ENCODE results near the gene COL24A1.
"Not testable (repeated sequence)": the region's sequence is repeated elsewhere in the genome, so short reads cannot be mapped to it uniquely, and the experiment has no call there.

The COL24A1 gene

DNA sequence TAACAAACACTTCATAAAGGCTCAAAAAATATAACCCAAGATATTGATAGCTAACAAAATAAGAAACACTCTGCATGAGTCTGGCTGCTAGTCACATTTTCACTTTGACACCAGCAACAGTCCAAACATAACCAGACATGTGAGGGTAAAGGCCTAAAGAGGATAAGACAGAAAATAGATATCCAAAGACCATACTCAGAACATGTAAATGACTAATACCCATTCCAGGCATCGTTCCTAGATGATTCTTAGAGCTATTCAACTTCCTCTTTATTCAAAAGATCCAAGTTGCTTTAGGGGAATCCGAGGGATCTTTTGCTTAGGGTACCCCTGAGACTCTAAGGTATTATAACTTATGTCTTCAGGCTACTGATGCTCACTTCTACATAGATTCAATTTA, 5.1 kb downstream of the COL24A1 start:
- DNase-seq = no peak

DNA sequence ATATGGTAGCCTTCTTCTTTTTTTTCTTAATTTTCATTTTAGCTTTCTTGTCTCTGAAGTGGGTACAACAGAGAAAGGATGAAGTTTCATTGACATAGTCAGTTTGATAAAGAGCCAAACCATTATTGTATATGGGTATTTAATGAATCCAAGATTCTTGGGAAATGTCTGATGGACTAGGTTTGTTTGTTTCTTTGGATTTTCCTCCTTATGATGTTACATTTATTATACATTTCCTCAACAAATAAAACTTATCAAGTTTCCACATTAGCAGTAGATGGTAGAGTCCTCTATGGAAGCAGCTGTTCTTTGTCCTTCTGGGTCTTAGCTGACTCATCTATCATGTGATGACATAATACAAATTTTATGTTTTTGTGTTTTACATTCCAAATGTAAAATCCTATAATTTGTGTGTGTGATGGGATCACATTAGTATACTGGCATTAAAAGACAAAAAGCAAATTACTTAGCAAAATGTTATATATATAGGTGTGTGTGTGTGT, 6.0 kb downstream of the COL24A1 start:
- no peak for DNase-seq

DNA sequence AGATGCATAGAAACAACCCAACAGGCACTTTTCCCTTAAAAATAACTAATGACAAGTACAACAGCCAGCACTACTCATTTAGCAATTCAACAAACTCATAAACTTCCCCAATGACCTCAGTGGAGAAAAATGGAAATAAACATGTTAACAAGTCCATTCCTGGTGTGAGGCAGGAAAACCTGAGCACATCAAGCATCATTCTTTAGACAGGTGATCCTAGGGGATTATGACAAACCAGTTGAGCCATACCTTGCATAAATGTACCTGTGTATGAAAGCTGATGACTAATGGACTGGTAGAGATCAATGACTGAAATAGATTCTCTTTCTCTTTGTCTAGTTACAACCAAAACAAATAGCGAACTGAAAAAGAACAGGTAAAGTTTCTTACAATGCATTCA, 7.0 kb downstream of the COL24A1 start:
- DNase-seq = no peak

DNA sequence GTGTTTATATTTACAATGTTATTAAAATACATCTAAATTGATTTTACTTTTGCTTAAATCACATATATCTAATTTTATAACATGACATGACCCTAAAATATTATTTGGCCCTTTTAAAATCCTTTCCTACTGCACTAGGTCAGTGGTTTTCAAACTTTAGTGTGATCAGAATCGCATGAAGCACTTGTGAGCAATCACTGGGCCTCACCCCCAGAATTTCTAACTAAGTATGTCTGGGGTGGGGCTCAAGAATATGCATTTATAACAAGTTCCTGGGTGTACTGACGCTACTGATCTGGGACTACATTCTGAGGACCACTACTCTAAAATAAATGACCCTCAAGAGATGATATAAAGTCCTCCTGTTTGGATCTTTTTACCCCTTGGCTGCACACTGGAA, 8.8 kb downstream of the COL24A1 start:
- DNase-seq = no peak

DNA sequence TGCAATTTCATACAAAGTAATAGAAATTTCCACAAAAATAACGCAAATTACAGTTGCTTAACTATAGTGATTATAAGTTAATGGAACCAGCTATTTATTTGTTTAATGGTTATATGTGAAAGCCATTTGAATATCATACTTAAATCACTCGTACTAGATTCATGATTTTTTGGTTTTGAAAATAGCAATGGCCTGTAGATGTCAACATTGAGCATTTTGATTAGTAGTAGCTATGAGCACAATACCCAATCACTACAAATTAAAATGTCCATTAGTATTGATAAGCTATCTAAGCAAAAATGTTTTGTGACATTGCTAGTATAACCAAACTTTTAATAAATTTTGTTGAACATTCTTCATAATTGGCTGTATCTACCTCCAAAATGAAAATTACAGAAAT, 10.0 kb downstream of the COL24A1 start:
- DNase-seq = no peak

DNA sequence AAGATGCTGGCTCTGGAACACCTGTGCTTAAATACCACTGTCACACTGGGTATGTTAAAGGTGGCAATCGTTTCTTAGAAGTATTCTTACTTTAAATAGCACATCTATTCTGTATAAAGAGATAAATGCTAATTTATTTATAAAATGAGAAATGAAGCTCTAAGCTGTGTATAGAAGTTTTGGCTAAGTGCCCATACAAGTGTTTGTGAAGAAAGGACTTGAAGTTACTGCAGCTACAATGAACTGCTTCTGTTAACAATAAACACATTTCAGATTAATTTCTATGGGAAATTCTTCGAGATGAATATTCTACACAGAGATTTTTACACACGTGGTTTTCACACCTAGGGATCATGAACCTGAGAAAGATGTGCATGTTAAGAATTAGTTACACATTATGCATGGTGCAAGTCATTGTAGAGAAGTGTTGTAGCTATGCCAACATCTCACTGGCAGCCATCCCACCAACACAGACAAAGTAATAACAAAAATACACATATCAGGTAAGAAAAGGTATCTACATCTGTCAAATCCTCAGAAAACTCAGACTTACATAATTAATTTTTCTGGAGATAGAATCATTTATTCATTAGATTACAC, 16.2 kb downstream of the COL24A1 start:
- no peak for DNase-seq

DNA sequence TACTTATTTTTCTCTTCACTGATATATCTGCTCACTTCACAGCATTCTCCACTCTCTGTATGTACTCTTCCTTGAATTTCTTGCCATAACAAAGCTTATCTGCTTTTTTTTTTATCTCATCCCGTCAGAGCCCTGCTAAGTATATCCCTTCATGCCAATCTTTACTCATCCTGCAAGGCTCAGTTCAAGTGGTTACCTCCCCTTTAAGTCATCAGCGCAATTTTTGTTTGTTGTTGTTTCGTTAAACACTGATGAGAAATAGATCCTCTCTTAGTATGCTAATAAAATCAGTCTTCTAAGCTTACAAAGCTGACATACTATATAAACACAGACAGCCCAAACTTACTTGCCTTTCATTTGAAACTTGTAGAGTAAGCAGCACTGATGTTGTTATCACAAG, 17.8 kb downstream of the COL24A1 start:
- DNase-seq = no peak

DNA sequence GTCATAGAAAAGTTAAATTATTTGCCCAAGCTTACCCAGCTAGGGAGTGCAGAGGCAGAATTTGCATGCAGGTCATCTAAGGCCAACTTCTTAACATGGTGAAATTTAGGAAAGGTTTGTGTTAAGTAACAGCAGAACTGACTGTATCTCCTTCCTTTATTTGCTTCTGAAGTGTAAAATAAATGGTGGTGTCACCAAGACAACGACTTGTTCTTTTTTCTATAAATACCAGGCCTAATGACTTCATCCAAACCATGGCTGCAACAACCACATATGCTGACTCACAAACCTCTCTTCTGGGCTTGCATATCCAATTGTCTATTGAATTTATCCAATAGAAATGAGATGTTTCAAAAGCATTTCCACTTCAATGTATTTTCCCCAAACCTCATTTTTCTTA, 19.1 kb downstream of the COL24A1 start:
- peak; percentile 65 for DNase-seq

DNA sequence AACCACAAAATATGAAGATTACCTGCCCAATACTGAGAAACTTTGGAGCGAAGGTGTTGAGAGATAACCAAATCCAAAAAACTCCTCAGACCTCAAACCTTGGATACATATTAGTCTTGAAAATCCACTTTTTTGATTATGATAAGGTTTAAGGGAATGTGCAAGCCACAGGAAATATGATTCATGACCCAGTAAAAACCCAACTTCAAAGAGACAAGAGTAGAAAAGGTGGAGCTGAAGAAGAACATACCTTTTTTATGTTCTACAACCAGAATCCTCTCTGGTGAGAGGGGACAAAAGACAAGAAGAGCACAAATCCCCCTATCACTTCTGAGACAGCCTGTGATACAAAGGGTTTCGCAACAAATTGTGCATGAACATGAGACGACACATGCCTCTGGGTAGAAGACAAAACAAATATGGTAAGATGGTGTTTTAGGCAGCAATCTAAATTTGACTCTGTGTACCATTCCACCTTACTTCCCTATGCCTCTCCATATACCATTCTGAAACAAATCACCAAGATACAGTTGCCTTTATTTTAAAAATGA, 37.3 kb downstream of the COL24A1 start:
- no peak for DNase-seq

DNA sequence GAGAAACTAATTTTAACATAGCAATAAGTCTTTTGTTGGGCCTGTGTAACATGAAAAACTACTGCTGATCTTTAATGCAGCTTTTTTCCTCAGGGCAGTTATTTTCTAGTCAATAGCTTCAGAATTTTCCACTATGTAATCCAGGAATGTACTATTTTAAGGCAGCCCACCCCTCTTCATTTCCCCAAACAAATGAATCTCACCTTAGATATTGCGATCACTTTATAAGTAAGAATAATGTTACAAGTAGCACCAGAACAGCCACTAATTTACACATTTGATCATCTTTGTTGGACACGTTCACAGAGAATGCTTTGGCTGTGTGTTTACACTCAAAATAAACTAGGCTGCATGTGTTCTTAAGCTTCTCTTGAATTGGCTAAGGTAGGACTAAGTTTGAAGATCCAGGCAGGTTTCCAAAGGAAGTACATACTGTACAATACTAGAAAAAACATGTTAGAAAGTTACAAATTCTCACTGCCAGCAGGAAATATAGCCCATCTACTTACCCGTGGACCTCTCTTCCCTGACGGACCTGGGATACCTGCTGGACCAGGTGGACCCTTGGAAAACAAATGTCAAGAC, 41.7 kb downstream of the COL24A1 start:
- no peak for DNase-seq

DNA sequence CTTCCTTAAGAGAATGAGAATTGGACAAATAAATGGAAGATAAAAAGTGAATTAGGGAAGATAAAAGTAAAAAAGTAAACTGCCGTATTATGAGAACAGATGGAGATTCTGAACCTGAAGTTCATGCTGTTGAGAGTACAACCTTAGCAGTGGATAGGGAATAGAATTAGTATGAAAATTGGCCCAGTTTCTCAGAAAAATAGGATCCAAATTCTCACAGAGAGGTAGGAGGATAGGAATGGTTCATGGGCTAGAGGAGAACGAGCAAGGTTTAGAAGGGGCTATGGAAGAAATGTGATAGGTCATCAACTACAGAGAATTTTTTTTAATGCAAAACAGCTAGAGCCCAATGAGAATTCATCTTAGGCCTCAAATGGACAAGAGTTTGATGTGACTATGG, 42.3 kb downstream of the COL24A1 start:
- DNase-seq = no peak

DNA sequence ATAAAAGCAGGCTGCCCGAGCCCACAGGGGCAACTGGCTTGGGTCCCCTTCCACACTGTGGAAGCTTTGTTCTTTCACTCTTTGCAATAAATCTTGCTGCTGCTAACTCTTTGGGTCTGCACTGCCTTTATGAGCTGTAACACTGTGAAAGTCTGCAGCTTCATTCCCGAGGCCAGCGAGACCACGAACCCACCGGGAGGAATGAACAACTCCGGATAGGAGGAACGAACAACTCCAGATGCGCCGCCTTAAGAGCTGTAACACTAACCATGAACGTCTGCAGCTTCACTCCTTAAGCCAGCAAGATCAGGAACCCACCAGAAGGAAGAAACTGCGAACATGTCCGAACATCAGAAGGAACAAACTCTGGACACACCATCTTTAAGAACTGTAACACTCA, 45.0 kb downstream of the COL24A1 start:
- not testable (repeated sequence) for DNase-seq

DNA sequence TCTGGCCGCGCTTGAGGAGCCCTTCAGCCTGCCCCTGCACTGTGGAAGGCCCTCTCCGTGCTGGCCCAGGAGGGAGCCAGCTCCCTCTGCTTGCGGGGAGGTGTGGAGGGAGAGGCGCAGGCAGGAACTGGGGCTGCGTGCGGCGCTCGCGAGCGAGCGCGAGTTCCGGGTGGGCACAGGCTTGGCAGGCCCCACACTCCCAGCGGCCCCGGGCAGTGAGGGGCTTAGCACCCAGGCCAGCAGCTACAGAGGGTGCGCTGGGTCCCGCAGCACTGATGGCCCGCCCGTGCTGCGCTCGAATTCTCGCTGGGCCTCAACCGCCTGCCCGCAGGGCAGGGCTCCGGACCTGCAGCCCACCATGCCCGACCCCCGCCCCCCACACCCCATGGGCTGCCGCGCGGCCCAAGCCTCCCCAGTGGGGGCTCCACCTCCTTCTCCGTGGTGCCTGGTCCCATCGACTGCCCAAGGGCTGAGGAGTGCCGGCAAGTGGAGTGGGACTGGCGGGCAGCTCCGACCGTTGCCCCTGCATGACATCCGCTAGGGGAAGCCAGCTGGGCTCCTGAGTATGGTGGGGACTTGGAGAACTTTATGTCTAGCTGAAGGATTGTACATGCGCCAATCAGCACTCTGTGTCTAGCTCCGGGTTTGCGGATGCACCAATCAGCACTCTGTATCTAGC, 46.0 kb downstream of the COL24A1 start:
- no peak for DNase-seq

DNA sequence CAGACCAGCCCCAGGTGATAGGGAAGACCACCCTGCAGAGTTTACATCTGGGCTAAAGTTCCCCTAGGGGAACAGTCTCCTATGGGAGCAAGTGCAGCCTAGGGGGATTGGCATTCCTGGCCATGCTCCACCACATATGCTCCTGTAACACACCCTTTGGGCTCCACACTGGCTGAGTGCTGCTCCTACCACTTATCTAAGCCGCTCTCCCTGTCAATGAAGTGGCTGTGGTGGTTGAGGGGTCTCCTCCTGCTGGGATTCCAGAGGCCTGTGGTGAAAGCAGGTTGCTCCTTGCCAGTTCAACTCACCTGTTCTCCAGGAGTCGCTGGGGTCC, 51.1 kb downstream of the COL24A1 start:
- no peak for DNase-seq

DNA sequence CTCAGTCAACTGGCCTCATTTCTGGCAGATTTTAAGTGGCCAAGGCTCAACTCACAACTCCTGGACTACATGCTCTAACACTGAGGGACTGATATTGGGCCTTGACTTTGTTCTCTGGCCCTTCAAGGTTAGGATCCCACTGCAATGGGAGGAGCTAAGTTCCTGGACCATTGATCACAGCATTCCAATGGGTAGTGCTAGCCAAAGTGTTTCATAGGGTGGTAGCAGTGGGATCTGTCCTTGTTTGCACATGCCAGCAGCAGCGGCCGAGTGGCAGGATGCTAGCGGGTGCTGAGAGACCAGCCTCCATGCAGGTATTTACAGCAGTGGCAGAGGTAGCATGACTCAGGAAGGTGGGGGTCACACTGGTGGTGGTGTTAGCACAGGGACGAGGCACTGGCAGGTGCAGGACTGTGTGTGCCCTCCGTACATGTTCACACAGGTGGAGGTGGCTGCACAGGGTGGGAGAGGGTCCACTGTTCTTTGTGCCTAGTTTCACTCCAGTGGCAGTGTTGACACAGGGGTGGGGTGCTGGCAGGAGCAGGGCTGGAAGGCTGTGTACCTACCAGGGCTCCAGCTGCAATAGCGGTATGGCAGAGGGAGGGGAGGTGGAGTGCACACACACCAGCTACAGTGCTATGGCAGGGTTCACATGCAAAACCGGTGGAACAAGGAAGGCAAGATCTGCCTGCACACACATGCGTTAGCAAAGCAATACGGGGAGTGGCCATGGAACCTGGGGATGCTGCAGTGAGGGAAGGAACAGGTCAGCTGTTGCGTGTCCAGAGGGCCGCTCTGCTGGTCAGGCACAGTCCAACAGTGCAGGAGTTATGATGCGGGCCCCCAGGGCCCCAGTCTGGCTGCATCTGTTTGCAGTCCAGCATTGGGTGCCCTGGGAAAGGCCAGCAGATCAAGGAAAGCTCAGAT, 51.7 kb downstream of the COL24A1 start:
- no peak for DNase-seq

DNA sequence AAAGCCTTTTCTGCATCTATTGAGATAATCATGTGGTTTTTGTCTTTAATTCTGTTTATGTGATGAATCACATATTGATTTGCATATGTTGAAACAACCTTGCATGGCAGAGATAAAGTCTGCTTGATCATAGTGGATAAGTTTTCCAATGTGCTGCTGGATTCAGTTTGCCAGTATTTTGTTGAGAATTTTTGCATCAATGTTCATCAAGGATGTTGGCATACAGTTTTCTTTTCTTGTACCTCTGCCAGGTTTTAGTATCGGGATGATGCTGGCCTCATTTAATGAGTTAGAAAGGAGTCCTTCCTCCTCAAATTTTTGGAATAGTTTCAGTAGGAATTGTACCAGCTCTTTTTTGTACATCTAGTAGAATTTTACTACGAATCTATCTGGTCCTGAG, 55.0 kb downstream of the COL24A1 start:
- DNase-seq = no peak

DNA sequence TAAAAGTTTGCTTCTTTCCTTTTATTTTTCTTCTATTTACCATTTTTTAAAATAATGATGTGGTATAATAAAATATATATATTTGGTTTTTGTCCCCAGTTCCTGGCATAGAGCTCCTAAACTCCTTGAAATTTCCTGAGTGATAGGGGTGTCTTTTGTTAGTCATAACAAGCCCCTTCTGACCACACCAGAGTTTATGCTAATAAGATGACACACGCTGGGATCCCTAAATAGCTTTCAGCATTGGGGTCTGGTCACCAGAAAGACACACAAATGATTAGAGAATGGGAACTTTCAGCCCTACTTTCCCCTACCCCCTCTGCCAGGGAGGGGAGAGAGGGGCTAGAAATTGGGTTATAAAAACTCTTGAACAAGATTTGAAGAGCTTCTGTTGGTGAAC, 56.2 kb downstream of the COL24A1 start:
- no peak for DNase-seq

DNA sequence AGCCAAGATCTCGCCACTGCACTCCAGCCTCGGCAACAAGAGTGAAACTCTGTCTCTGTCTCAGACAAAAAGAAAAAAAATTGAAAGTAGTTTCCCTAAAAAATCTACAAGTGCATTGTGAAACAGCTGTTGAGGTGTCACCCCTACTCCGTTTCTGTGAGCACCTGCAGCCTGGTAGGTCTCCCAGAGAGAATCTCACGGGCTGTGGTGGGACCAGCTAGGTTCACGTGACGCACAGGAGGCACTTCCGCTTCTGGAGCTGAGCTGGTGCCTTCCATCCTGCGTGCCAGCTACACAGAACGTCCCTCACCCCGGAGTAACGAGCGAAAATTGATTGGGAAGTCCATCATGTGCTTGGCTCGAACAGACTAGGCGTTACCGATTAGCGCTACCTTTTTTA, 66.8 kb downstream of the COL24A1 start:
- DNase-seq = no peak

DNA sequence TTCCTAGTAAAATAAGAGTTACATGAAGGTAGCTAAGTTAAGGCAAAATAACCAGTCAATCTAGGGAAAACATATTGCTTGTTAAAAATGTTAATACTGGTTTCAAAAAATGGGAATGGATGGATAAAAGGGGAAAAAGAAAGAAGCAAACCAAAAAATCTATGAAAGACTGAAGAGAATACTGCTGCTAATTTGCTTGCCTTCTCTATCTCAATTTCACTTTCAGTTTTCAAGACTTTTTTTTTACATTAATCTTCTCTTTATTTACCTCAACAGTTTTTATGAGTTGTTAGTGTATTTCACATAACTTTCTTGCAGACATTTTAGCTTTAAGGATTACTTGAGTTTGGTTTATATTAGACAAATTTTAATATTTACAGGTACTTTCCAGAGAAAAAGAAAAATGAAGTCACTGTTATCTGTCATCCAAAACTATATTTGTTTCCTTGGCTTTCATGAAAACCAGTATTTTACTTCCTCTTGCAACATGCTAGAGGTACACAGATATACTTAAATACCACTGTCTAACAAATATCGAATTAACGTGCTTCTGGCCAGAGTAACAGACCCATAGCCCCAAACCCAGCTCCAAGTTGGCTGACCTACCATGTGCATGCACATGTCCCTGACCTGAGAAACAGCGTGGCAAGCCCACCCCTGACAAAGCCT, 70.7 kb downstream of the COL24A1 start:
- DNase-seq = no peak

DNA sequence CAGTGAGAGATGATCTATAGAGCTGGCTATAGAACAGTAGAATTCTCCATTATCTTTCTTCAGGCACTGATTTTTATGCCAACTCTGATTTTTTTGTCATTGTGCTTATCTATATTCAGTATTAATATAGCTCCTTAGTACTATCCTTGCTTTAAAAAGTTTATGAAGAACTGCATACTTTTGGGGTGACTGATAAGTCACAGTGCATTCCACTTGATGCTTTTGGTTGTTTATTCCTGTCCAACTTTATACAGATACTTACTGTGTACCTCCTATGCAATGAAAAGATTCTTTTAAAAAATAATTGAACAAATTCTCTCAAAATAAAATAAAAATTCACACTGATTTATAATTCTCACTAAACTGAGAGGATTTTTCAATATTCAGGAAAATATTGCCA, 71.6 kb downstream of the COL24A1 start:
- no peak for DNase-seq

DNA sequence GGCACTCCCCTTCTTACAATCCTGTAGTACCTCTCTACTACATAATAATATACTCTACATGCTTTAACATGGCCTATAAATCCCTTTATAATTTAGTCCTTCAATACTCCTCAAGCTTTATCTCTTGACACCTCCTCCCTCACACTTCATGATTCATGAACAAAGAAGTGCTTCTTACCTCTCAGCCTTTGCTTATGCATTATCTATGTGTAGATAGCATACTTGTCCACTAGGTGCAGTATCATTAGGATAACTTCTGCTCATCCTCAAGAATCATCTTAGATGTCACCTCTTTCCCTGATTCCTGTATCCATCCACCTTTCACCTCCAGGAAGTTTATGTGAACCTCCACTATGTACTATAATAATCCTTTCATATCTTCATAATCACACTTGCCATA, 74.4 kb downstream of the COL24A1 start:
- no peak for DNase-seq

DNA sequence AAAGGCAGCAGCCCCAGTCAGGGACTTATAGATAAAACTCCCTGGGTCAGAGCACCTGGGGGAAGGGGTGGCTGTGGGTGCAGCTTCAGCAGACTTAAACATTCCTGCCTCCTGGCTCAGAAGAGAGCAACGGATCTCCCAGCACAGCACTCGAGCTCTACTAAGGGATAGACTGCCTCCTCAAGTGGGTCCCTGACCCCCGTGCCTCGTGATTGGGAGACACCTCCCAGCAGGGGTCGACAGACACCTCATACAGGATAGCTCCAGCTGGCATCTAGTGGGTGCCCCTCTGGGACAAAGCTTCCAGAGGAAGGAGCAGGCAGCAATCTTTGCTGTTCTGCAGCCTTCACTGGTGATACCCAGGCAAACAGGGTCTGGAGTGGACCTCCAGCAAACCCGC, 84.1 kb downstream of the COL24A1 start:
- not testable (repeated sequence) for DNase-seq

DNA sequence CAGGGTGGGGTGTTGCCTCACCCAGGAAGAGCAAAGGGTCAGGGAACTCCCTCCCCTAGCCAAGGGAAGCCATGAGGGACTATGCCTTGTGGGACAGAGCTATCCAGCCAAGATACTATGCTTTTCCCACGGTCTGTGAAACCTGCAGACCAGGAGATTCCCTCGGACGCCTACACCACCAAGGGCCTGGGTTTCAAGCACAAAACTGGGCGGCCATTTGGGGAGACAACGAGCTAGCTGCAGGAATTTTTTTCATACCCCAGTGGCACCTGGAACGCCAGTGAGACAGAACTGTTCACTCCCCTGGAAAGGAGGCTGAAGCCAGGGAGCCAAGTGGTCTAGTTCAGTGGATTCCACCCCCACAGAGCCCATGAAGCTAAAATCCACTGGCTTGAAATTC, 84.7 kb downstream of the COL24A1 start:
- not testable (repeated sequence) for DNase-seq
